HepG2 (cell line): Measurements from ENCODE around the gene CCDC117. TPM values are rescaled to one million over a fixed set of nuclear protein-coding genes. Genes with fewer than 3 reads are reported as not detected.
A peak's percentile ranks its signal among the peaks of the same experiment; 100 is the strongest.

Source experiments
- ATF3 ChIP-seq: sonication (generic); formaldehyde crosslinking; IDR thresholded peaks from 2 replicates; pipeline ENCODE4 v1.4.0; 2020; ENCODE audit warnings: missing genetic modification reagents
- CHCHD3 ChIP-seq: sonication (generic); formaldehyde crosslinking; IDR thresholded peaks from 2 replicates; pipeline ENCODE4 v1.8.0; 2022; ENCODE audit warnings: mild to moderate bottlenecking, missing genetic modification reagents, moderate library complexity
- CSRNP2 ChIP-seq: sonication (generic); formaldehyde crosslinking; conservative IDR thresholded peaks from 2 replicates; pipeline ENCODE4 v1.8.0; 2022; ENCODE audit warnings: low read depth, missing genetic modification reagents
- FOXC1 ChIP-seq: sonication (generic); formaldehyde crosslinking; IDR thresholded peaks from 2 replicates; pipeline ENCODE4 v1.8.0; 2022; ENCODE audit warnings: mild to moderate bottlenecking, missing genetic modification reagents, borderline replicate concordance
- GMEB1 ChIP-seq: sonication (generic); formaldehyde crosslinking; IDR thresholded peaks from 2 replicates; pipeline ENCODE4 v1.5.1; 2020; ENCODE audit warnings: missing genetic modification reagents, mild to moderate bottlenecking, borderline replicate concordance
- KDM6A ChIP-seq: IDR thresholded peaks from 2 replicates; pipeline ENCODE4 v1.6.1; 2016; ENCODE audit warnings: low read depth
- KMT2A ChIP-seq: sonication (generic); formaldehyde crosslinking; IDR thresholded peaks from 2 replicates; pipeline ENCODE4 v1.4.0; 2020; ENCODE audit warnings: missing genetic modification reagents
- MAFK ChIP-seq, 2 experiments: IDR thresholded peaks in 1 of 2; conservative IDR thresholded peaks in 1 of 2; 2 replicates each; pipeline ENCODE4 v1.6.1; 2011; ENCODE audit warnings: improper control_type of control experiment in 2 of 2, low read length in 2 of 2
- NFIC ChIP-seq: IDR thresholded peaks from 2 replicates; pipeline ENCODE4 v1.6.1; 2012; ENCODE audit warnings: mild to moderate bottlenecking, low read length, inconsistent platforms
- NFKB2 ChIP-seq: sonication (generic); formaldehyde crosslinking; IDR thresholded peaks from 2 replicates; pipeline ENCODE4 v1.4.0; 2020; ENCODE audit warnings: missing genetic modification reagents, borderline replicate concordance
- SMAD9 ChIP-seq: sonication (generic); formaldehyde crosslinking; IDR thresholded peaks from 2 replicates; pipeline ENCODE4 v1.5.1; 2020; ENCODE audit warnings: mild to moderate bottlenecking, missing genetic modification reagents
- STAT6 ChIP-seq: sonication (generic); formaldehyde crosslinking; IDR thresholded peaks from 2 replicates; pipeline ENCODE4 v1.4.0; 2020; ENCODE audit warnings: missing genetic modification reagents, mild to moderate bottlenecking, borderline replicate concordance
- TARDBP ChIP-seq: sonication (generic); formaldehyde crosslinking; IDR thresholded peaks from 2 replicates; pipeline ENCODE4 v1.8.0; 2022; ENCODE audit warnings: mild to moderate bottlenecking, missing genetic modification reagents
- ZBTB25 ChIP-seq: IDR thresholded peaks from 2 replicates; pipeline ENCODE4 v1.6.1; 2018; ENCODE audit warnings: missing genetic modification reagents
- ZBTB4 ChIP-seq: sonication (generic); formaldehyde crosslinking; IDR thresholded peaks from 2 replicates; pipeline ENCODE4 v1.4.0; 2020; ENCODE audit warnings: missing genetic modification reagents, mild to moderate bottlenecking, borderline replicate concordance
- ZNF121 ChIP-seq: sonication (generic); formaldehyde crosslinking; IDR thresholded peaks from 2 replicates; pipeline ENCODE4 v1.5.0; 2020; ENCODE audit warnings: mild to moderate bottlenecking, missing genetic modification reagents
- ZNF282 ChIP-seq: fragments of 450-650 bp; IDR thresholded peaks from 2 replicates; pipeline ENCODE4 v1.6.1; 2018; ENCODE audit not compliant: partially characterized antibody
- ZNF703 ChIP-seq: sonication (generic); formaldehyde crosslinking; IDR thresholded peaks from 2 replicates; pipeline ENCODE4 v1.5.1; 2020; ENCODE audit warnings: missing genetic modification reagents, mild to moderate bottlenecking, moderate library complexity, borderline replicate concordance
- polyA plus RNA-seq, 8 experiments: library from polyadenylated mRNA; depleted of rRNA in 3 of 8; stranded (reverse) in 7 of 8; unstranded in 1 of 8; fragments of >200 nt; fragmentation: Illumina TruSeq in 4 of 8; extraction: Trizol in 4 of 8; gene quantifications; 2 replicates each; pipeline versions ENCODE4 v1.2.1 to v1.2.3, GENCODE V29; 2011 to 2016; ENCODE audit warnings: low read depth in 4 of 8, missing spikeins in 1 of 8, mixed read lengths in 1 of 8; ENCODE audit not compliant: insufficient read depth in 1 of 8
- total RNA-seq, 5 experiments: library from RNA; depleted of rRNA; stranded (reverse); fragments of >200 nt; fragmentation: Illumina TruSeq; extraction: Trizol; gene quantifications; 2 replicates each; pipeline ENCODE4 v1.2.3, GENCODE V29; 2016; ENCODE audit warnings: low read depth in 1 of 5

The CCDC117 gene
- total and polyA plus RNA-seq, 2 of the 13 experiments (the other 11 are each of a cell fraction or from before 2014, with no cell fraction given) = 12.6 to 34.2 TPM

- TF ChIP-seq STAT6 = no peak
- TF ChIP-seq ZBTB4 = no peak
- no peak for TF ChIP-seq CSRNP2 (CRISPR knock-in tag)
- TF ChIP-seq FOXC1 (CRISPR knock-in tag) = 0 out of 2 replicates have a peak, but pooled peaks have one; percentile 1
- TF ChIP-seq MAFK (conservative IDR thresholded peaks at IDR 0.05 in 1 of 2, IDR thresholded peaks at IDR 0.05 in 1 of 2; ENCODE audit: low read length in 2 of 2) = no peak
- TF ChIP-seq TARDBP = peak; percentile 81
- TF ChIP-seq NFIC = peak; percentile 78
- no peak for TF ChIP-seq ZNF282
- 0 out of 2 replicates have a peak, but pooled peaks have one; percentile 42 for TF ChIP-seq ATF3 (CRISPR knock-in tag)
- TF ChIP-seq SMAD9 (CRISPR knock-in tag) = no peak
- TF ChIP-seq CHCHD3 = no peak
- TF ChIP-seq KMT2A (CRISPR knock-in tag) = no peak
- TF ChIP-seq ZNF121 = 0 out of 2 replicates have a peak, but pooled peaks have one; percentile 10
- TF ChIP-seq NFKB2 (CRISPR knock-in tag) = no peak
- TF ChIP-seq ZBTB25 (CRISPR knock-in tag) = no peak
- no peak; the same call in 1 of the 2 replicates for TF ChIP-seq GMEB1 (CRISPR knock-in tag)
- no peak for TF ChIP-seq ZNF703 (CRISPR knock-in tag)
- 0 out of 2 replicates have a peak, but pooled peaks have one; percentile 45 for TF ChIP-seq KDM6A (CRISPR knock-in tag)
These were observed 36.3 kb downstream of the CCDC117 start (continued) for GRCh38 chr22:28808716-28809355.
